Middle frontal gyrus (tissue), 1 donor: Measurements from ENCODE around the gene ZNF513.
"Not testable (repeated sequence)": the region's sequence is repeated elsewhere in the genome, so short reads cannot be mapped to it uniquely, and the experiment has no call there.

Experiments used
- DNase-seq: peaks from one replicate; pipeline ENCODE4 v3.0.0-alpha.2; 2015; ENCODE audit warnings: low spot score; ENCODE audit errors: extremely low spot score

Gene ZNF513

DNA sequence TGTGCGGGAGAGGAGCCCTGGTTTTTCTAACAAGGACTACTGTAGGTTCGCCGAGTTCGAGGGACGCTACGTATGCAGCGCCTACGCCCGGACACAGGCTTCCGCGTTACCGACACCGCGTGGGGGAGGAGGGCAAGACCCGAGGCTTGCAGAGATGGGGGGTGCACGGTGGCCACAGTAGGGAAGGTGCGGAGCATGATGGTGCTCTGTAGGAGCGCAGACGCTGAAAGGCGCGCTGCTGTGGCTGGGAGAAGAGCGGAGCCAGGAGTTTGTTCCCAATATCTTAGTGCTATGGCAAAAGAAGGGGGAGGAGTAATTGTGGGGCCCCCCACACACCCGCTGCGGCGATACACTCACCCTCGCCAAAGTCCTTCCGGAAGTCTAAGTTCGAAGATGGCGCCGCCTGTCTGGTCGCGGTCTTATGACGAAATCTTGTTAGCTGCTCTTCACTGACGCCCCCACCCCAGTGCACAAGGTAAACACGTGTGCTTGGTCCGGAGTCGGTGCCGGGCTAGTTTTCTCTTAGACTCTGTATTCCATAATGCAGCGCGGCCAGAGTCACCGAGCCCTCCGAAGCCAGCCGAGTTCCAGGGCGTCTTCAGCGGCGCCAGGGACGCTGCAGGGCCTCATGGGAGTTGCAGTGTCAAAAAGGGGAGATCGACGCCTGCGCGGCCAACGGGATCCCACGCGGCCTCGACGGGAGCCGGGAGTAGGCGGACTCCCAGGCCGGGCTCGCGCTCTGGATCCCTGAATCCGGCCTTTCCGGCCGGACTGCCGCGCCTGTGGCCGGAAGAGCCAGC is 24.0 kb downstream of the ZNF513 start, which contains the start of gene GTF3C2:
Gene GTF3C2, minus strand, starts transcription at position 383 of the 800 bp plus-strand sequence. CDS start 13,210 bp downstream, outside the sequence.
- peak; percentile 96 for DNase-seq

DNA sequence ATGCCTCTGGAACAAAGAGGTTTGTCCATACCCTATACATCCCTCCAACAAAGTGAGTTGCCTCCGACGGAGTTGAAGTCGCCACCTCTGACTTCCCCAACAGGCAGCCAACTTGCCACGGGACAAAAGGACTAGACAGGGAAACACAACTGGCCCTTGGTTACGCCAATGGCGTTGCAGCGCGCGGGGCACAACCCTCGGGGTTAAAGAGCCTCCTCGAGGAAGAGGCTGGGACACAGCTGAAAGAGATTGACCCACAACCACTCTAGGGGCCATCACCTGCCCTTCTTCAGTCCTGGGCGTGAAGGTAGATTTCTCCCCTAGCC is 24.5 kb downstream of the ZNF513 start:
- DNase-seq, result no peak

DNA sequence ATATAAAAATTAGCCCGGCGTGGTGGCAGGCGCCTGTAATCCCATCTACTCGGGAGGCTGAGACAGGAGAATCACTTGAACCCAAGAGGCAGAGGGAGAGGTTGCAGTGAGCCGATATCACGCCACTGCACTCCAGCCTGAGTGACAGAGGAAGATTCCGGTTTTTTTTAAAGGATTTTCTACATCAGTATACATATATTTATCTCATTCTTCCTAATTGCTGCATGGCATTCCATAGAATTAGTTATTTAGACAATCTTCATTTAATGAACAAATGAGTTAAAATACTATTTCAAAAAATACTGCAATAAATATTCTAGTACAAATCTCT is 26.0 kb downstream of the ZNF513 start:
- DNase-seq, result no peak

DNA sequence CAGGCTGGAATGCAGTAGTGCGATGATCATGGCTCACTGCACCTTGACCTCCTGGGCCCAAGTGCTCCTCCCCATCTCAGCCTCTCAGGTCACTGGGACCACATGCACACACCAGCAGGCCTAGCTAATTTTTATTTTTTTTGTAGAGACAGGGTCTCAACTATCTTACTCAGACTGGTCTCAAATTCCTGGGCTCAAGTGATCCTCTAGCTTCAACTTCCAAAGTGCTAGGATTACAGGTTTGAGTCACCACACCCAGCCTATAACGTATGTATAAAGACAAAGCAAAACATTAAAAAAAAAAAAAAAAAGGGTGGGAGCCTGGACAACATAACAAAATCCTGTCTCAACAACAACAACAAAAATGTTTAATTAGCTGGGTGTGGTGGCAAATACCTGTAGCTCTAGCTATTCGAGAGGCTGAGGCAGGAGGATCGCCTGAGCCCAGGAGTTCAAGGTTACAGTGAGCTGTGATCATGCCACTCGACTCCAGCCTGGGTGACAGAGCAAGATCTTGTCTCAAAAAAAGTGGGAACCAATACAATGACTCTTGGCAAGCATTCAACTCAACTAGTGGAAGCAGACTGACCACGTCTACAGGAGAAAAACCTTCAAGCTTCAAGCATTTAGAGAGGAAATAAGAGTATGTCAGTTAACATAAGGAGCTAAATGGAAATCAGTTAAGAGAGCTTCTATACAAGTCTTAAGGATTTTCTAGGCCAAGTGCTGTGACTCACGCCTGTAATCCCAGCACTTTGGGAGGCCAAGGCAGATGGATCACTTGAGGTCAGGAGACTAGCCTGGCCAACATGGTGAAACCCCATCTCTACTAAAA is 26.6 kb downstream of the ZNF513 start:
- no peak for DNase-seq

DNA sequence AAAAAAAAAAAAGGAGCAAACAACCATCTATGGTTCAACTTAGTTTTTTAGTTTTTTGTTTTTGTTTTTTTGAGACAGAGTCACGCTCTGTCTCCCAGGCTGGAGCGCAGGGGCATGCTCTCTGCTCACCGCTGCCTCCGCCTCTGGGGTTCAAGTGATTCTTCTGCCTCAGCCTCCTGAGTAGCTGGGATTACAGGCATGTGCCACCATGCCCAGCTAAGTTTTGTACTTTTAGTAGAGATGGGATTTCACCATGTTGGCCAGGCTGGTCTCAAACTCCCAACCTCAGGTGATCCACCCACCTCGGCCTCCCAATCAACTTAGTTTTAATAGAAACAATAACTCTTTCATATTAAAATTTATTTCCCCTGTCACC is 27.2 kb downstream of the ZNF513 start:
- DNase-seq, result not testable (repeated sequence)

DNA sequence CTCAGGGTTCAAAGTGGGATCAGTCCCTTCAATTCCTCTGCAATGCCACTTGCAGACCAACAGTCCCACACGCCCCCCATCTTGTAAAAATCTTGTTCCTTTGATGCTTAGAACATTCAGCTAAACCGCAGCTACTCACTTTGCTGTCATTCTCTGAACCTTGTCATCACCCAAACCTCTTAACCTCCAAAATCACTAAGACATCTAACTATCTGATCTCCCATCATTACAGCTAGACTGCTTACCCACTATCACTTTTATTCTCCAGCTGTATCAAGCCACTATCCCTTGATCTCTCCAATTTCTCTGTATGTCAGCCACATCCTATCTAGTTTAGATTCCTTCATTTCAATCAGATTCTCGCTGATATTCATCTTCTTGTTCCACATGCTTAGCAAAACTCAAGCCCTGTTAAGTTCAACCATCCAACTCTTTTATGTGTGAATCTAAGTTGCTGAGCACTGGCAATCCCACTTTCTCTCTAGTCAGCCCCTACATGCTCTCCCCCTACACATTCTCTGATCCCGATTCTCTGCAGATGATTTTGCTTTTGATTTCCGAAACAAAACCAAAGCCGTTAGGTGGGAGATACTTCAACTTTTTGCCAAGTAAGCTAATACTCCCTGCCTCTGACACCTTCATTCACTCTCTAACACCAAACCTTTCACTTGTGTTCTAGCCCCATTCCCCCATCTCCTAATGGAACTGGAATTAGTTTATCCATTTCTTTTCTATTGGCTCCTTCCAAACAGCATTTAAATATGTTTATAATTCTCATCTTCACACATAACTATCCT is 28.5 kb downstream of the ZNF513 start:
- no peak for DNase-seq

DNA sequence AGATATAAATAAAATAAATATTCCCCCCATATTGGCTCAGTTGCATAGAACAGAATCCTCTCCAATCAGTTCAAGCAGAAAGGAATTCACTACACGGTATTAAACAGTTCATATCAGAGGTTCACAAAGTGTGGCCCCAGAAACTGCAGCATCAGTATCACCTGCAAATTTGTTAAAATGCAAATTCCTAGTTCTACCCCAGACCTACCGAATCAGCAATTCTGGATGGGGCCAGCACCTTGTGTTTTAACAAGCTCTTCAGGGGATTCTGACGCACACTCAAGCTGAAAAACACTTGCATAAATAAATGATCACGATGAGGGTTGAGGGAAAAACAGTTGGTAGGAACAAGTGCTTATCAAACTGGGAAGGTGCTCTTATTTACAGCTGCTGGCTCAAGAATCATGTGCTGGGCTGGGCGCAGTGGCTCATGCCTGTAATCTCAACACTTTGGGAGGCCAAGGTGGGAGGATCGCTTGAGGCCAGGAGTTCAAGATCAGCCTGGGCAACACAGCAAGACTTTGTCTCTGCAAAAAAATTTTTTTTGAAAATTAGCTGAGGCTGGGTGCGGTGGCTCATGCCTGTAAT is 30.3 kb downstream of the ZNF513 start:
- no peak for DNase-seq

DNA sequence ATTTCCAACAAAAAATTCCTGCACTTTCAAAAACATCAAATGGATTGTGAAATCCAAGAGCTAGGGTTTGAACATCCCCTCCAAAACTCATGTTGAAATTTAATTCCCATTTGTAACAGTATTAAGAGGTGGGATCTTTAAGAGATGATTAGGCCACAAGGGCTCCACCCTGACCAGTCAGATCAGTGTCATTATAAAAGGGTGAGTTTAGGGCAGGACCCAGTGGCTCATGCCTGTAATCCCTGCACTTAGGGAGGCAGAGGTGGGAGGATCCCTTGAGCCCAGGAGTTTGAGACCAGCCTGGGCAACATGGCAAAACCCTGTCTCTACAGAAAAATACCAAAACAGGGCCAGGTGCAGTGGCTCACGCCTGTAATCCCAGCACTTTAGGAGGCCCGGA is 32.9 kb downstream of the ZNF513 start:
- DNase-seq, result no peak

DNA sequence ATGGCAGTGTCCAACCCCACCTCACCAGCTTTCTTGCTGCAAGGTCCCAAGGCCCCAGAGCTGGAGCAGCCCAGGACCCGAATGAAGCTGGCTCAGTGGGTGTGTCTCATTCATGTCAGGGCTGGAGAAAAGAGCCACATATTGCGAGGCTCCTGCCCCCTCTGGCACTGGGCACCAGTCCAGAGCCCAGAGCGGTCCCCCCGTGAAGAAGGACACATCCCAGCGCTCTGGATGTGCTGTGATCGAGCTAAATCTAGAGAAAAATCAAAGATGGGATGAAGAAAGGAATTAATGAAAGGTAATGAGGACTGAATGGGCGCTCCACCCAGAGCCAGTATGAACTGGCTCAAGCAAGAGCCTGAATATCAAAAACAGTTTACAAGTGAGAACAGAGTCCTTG is 44.4 kb downstream of the ZNF513 start:
- DNase-seq, result no peak

DNA sequence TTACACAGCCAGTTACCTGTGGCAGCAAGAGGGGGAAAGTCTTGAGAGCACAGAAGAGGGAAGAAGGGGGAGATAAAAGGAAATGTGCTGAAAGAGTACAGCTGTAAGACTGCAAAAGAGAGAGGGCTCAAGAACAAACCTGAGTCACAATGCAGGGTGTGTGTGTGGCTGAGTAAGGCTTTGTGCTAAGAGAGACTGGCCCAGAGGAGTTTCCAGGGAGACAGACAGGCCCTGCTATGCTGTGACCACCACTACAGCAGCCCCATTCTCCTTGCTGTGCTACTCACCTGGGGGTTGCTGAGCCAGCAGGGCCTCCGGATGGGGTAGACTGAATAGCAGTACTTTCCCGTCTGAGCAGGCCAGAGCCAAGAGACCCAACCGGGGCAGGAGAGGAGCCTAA is 45.2 kb downstream of the ZNF513 start:
- DNase-seq, result no peak
